Measurements from ENCODE around the gene SPATA13.
A peak's percentile ranks its signal among the peaks of the same experiment; 100 is the strongest.

The SPATA13 gene

GRCh38 chr13:24223341-24224231 lies 63.1 kb downstream of the SPATA13 start:
- no peak for DNase-seq (ENCODE audit: low read depth)

- DNase-seq (ENCODE audit: low read depth), result no peak
Observed at GRCh38 chr13:24224232-24224680, 63.7 kb downstream of the SPATA13 start.

GRCh38 chr13:24225062-24225461 lies 64.5 kb downstream of the SPATA13 start:
- DNase-seq (ENCODE audit: low read depth), result no peak

- no peak for DNase-seq (ENCODE audit: low read depth)
Observed at GRCh38 chr13:24225930-24226329, 65.4 kb downstream of the SPATA13 start.

GRCh38 chr13:24226762-24227161 lies 66.2 kb downstream of the SPATA13 start:
- no peak for DNase-seq (ENCODE audit: low read depth)

- DNase-seq (ENCODE audit: low read depth), result no peak
Observed at GRCh38 chr13:24228852-24229458, 68.4 kb downstream of the SPATA13 start.

GRCh38 chr13:24230428-24231072 lies 70.0 kb downstream of the SPATA13 start:
- no peak for DNase-seq (ENCODE audit: low read depth)

GRCh38 chr13:24231377-24231776 lies 70.9 kb downstream of the SPATA13 start:
- no peak for DNase-seq (ENCODE audit: low read depth)

- DNase-seq (ENCODE audit: low read depth), result no peak
Observed at GRCh38 chr13:24232037-24232436, 71.5 kb downstream of the SPATA13 start.

GRCh38 chr13:24232474-24232873 lies 72.0 kb downstream of the SPATA13 start:
- DNase-seq (ENCODE audit: low read depth), result no peak

- no peak for DNase-seq (ENCODE audit: low read depth)
Observed at GRCh38 chr13:24233351-24233901, 72.9 kb downstream of the SPATA13 start.

GRCh38 chr13:24234200-24234915 lies 73.8 kb downstream of the SPATA13 start:
- no peak for DNase-seq (ENCODE audit: low read depth)

- DNase-seq (ENCODE audit: low read depth), result no peak
Observed at GRCh38 chr13:24237356-24237755, 76.8 kb downstream of the SPATA13 start.

- DNase-seq (ENCODE audit: low read depth), result no peak
Observed at GRCh38 chr13:24241336-24241735, 80.8 kb downstream of the SPATA13 start.

- DNase-seq (ENCODE audit: low read depth), result no peak
Observed at GRCh38 chr13:24242100-24242499, 81.6 kb downstream of the SPATA13 start.

GRCh38 chr13:24243302-24243701 lies 82.8 kb downstream of the SPATA13 start:
- DNase-seq (ENCODE audit: low read depth), result no peak

GRCh38 chr13:24244802-24245201 lies 84.3 kb downstream of the SPATA13 start:
- no peak for DNase-seq (ENCODE audit: low read depth)

- no peak for DNase-seq (ENCODE audit: low read depth)
Observed at GRCh38 chr13:24247016-24247415, 86.5 kb downstream of the SPATA13 start.

GRCh38 chr13:24249624-24250023 lies 89.1 kb downstream of the SPATA13 start:
- no peak for DNase-seq (ENCODE audit: low read depth)

- DNase-seq (ENCODE audit: low read depth), result no peak
Observed at GRCh38 chr13:24250376-24251057, 90.0 kb downstream of the SPATA13 start.

- DNase-seq (ENCODE audit: low read depth), result peak; percentile 57
Observed at GRCh38 chr13:24251525-24251924, 91.0 kb downstream of the SPATA13 start.

Data from stimulated activated CD8-positive, alpha-beta memory T cell treated with anti-CD3 and anti-CD28 coated beads, Interleukin-15, amount 100 ng/mL, for 1 hour (primary cell).